ENCODE measurements around the gene C10orf90.
"Not testable (repeated sequence)": the region's sequence is repeated elsewhere in the genome, so short reads cannot be mapped to it uniquely, and the experiment has no call there.

C10orf90 gene

GRCh38 chr10:126387041-126387921 lies 283.2 kb downstream of the C10orf90 start:
- DNase-seq, result no peak

GRCh38 chr10:126384269-126384873 lies 286.1 kb downstream of the C10orf90 start:
- no peak for DNase-seq

- no peak for DNase-seq
Measured at GRCh38 chr10:126380352-126381076, 290.0 kb downstream of the C10orf90 start.

- not testable (repeated sequence) for DNase-seq
Measured at GRCh38 chr10:126379166-126379565, 291.3 kb downstream of the C10orf90 start.

GRCh38 chr10:126376956-126377355 lies 293.5 kb downstream of the C10orf90 start:
- DNase-seq, result no peak

GRCh38 chr10:126375926-126376554 lies 294.5 kb downstream of the C10orf90 start:
- DNase-seq, result no peak

- no peak for DNase-seq
Measured at GRCh38 chr10:126375299-126375698, 295.2 kb downstream of the C10orf90 start.

Measured in activated naive CD4-positive, alpha-beta T cell (primary cell).